SK-N-SH (cell line): ENCODE measurements around the gene SOBP. TPM values are rescaled to one million over a fixed set of nuclear protein-coding genes. Genes with fewer than 3 reads are reported as not detected.

Experiments
- CTCF ChIA-PET: fragments of 300-600, 350-600 bp; formaldehyde crosslinking; extraction: SDS; loops from one replicate; lab custom pipeline; 2021; lab: Yijun Ruan, JAX
- POLR2A ChIA-PET: fragments of 350-600 bp; sonication (Branson Sonifier 250); formaldehyde crosslinking; extraction: SDS; loops from one replicate; lab custom pipeline; 2020; ENCODE audit warnings: antibody characterized with exemption, inconsistent platforms; lab: Yijun Ruan, JAX
- DNase-seq: peaks from one replicate; pipeline ENCODE4 v3.0.0; 2012
- H2AFZ ChIP-seq: fragments of 200-600 bp; sonication (generic); 2 replicates; pipeline ENCODE4 v1.8.1; 2016; ENCODE audit warnings: antibody characterized with exemption, mild to moderate bottlenecking, low read depth
- H3F3A ChIP-seq: fragments of 200-600 bp; sonication (generic); replicated peaks from 2 replicates; pipeline ENCODE3; 2016; ENCODE audit warnings: antibody characterized with exemption, mild to moderate bottlenecking; ENCODE audit not compliant: insufficient read depth
- H3K27ac ChIP-seq, 2 experiments: fragments of 200-500 bp in 1 of 2; fragments of 200-600 bp in 1 of 2; sonication (Bioruptor generic) in 1 of 2; sonication (generic), shearing (Covaris generic) in 1 of 2; 2 replicates each; pipeline versions ENCODE4 v1.5.1 to v1.6.1; 2014 to 2016; ENCODE audit warnings: low read depth in 2 of 2, inconsistent platforms in 1 of 2, low read length in 1 of 2, mild to moderate bottlenecking in 1 of 2, mixed read lengths in 1 of 2
- H3K27me3 ChIP-seq: fragments of 200-600 bp; sonication (generic), shearing (Covaris generic); 2 replicates; pipeline ENCODE4 v1.6.1; 2016; ENCODE audit warnings: mixed run types; ENCODE audit not compliant: insufficient read depth
- H3K36me3 ChIP-seq, 2 experiments: fragments of 200-500 bp in 1 of 2; fragments of 200-600 bp in 1 of 2; sonication (Bioruptor generic) in 1 of 2; sonication (generic) in 1 of 2; replicated peaks in 1 of 2; 2 replicates each; pipeline versions ENCODE3 to v1.5.1; 2014 to 2016; ENCODE audit warnings: low read length in 1 of 2, mild to moderate bottlenecking in 1 of 2; ENCODE audit not compliant: insufficient read depth in 2 of 2, control insufficient read depth in 1 of 2
- H3K4me1 ChIP-seq, 2 experiments: fragments of 200-500 bp in 1 of 2; fragments of 200-600 bp in 1 of 2; sonication (Bioruptor generic) in 1 of 2; sonication (generic), shearing (Covaris generic) in 1 of 2; 2 replicates each; pipeline versions ENCODE4 v1.5.1 to v1.6.1; 2014 to 2016; ENCODE audit warnings: low read depth in 1 of 2, low read length in 1 of 2, mixed run types in 1 of 2; ENCODE audit not compliant: insufficient read depth in 2 of 2, control insufficient read depth in 1 of 2
- H3K4me2 ChIP-seq: fragments of 200-600 bp; sonication (generic), shearing (Covaris generic); 2 replicates; pipeline ENCODE4 v1.6.1; 2017; ENCODE audit warnings: mixed run types
- H3K4me3 ChIP-seq, 2 experiments: fragments of 200-500 bp in 1 of 2; fragments of 200-600 bp in 1 of 2; sonication (Bioruptor generic) in 1 of 2; sonication (generic), shearing (Covaris generic) in 1 of 2; 2 replicates each; pipeline versions ENCODE4 v1.5.1 to v1.8.1; 2014 to 2016; ENCODE audit warnings: low read depth in 2 of 2, inconsistent platforms in 1 of 2, low read length in 1 of 2, mild to moderate bottlenecking in 1 of 2, mixed read lengths in 1 of 2, moderate library complexity in 1 of 2
- H3K79me2 ChIP-seq: fragments of 200-600 bp; sonication (generic); 2 replicates; pipeline ENCODE4 v1.8.1; 2017; ENCODE audit warnings: mild to moderate bottlenecking; ENCODE audit not compliant: insufficient read depth
- H3K9ac ChIP-seq: fragments of 200-600 bp; sonication (generic); 2 replicates; pipeline ENCODE4 v1.6.1; 2017; ENCODE audit warnings: mixed run types
- H3K9me2 ChIP-seq: fragments of 200-600 bp; sonication (generic); 2 replicates; pipeline ENCODE4 v1.6.1; 2017; ENCODE audit warnings: mixed run types
- H3K9me3 ChIP-seq: fragments of 200-600 bp; sonication (generic); 2 replicates; pipeline ENCODE4 v1.6.1; 2017; ENCODE audit warnings: mixed run types, mild to moderate bottlenecking, moderate library complexity
- H4K20me1 ChIP-seq: fragments of 200-600 bp; sonication (generic); 2 replicates; pipeline ENCODE4 v1.6.1; 2017; ENCODE audit warnings: mild to moderate bottlenecking, mixed run types; ENCODE audit not compliant: insufficient read depth
- CHD2 ChIP-seq: fragments of 150-350 bp; IDR thresholded peaks from 2 replicates; pipeline ENCODE4 v1.6.1; 2018; ENCODE audit warnings: low read length; ENCODE audit not compliant: partially characterized antibody
- ELF1 ChIP-seq: IDR thresholded peaks from 2 replicates; pipeline ENCODE4 v1.4.0; 2012
- EP300 ChIP-seq, 2 experiments: IDR thresholded peaks; 2 replicates each; pipeline versions ENCODE4 v1.4.0 to v1.6.1; 2012; ENCODE audit warnings: borderline replicate concordance in 1 of 2, low read depth in 1 of 2, low read length in 1 of 2
- EZH2phosphoT487 ChIP-seq: fragments of 200-600 bp; sonication (generic); IDR thresholded peaks from 2 replicates; pipeline ENCODE4 v1.6.1; 2017; ENCODE audit warnings: low read depth, mixed run types, mild to moderate bottlenecking, antibody characterized with exemption, moderate library complexity, borderline replicate concordance
- FOSL2 ChIP-seq: IDR thresholded peaks from 2 replicates; pipeline ENCODE4 v1.4.0; 2012; ENCODE audit warnings: low read depth, mild to moderate bottlenecking, moderate library complexity, borderline replicate concordance
- FOXM1 ChIP-seq: IDR thresholded peaks from 2 replicates; pipeline ENCODE4 v1.4.0; 2012; ENCODE audit warnings: low read depth, mild to moderate bottlenecking
- GABPA ChIP-seq: IDR thresholded peaks from 2 replicates; pipeline ENCODE4 v1.4.0; 2012; ENCODE audit warnings: low read depth, mild to moderate bottlenecking
- JUND ChIP-seq: IDR thresholded peaks from 2 replicates; pipeline ENCODE4 v1.4.0; 2012
- MEF2A ChIP-seq: IDR thresholded peaks from 2 replicates; pipeline ENCODE4 v1.4.0; 2012; ENCODE audit warnings: low read depth, borderline replicate concordance
- MXI1 ChIP-seq: IDR thresholded peaks from 2 replicates; pipeline ENCODE4 v1.6.1; 2012; ENCODE audit warnings: mild to moderate bottlenecking, low read depth, low read length, improper control_type of control experiment
- NFIC ChIP-seq: IDR thresholded peaks from 2 replicates; pipeline ENCODE4 v1.4.0; 2012; ENCODE audit warnings: borderline replicate concordance
- POLR2AphosphoS5 ChIP-seq: IDR thresholded peaks from 2 replicates; pipeline ENCODE4 v1.6.1; 2012; ENCODE audit warnings: low read depth, low read length
- RCOR1 ChIP-seq: fragments of 150-350 bp; IDR thresholded peaks from 2 replicates; pipeline ENCODE4 v1.6.1; 2017; ENCODE audit warnings: antibody characterized with exemption, low read length
- SIN3A ChIP-seq: IDR thresholded peaks from 2 replicates; pipeline ENCODE4 v1.6.1; 2012; ENCODE audit warnings: low read depth, mild to moderate bottlenecking, low read length, moderate library complexity, borderline replicate concordance
- SMC3 ChIP-seq: IDR thresholded peaks from 2 replicates; pipeline ENCODE4 v1.6.1; 2012; ENCODE audit warnings: low read depth, low read length, improper control_type of control experiment
- TCF12 ChIP-seq: IDR thresholded peaks from 2 replicates; pipeline ENCODE4 v1.4.0; 2012
- TEAD4 ChIP-seq: IDR thresholded peaks from 2 replicates; pipeline ENCODE4 v1.4.0; 2012; ENCODE audit warnings: mild to moderate bottlenecking, borderline replicate concordance; ENCODE audit not compliant: insufficient read depth
- YY1 ChIP-seq: IDR thresholded peaks from 2 replicates; pipeline ENCODE4 v1.4.0; 2012; ENCODE audit warnings: low read depth, mild to moderate bottlenecking
- WGBS: methylation state at CpG from one replicate; pipeline ENCODE4 v1.1.6; 2017; ENCODE audit warnings: low lambda C conversion rate; 5-methylcytosine and 5-hydroxymethylcytosine counted together
- polyA plus RNA-seq, 3 experiments: library from polyadenylated mRNA; depleted of rRNA; stranded (reverse); fragments of >200 nt; gene quantifications; 2 replicates each; pipeline ENCODE4 v1.2.3, GENCODE V29; 2012
- TF ChIP-seq, protein P1 (sequence below): IDR thresholded peaks from 2 replicates; pipeline ENCODE4; 2012
- TF ChIP-seq, protein P2 (sequence below): IDR thresholded peaks from 2 replicates; pipeline ENCODE4 v1.4.0; 2012; ENCODE audit warnings: low read depth

Gene SOBP
- polyA plus RNA-seq, 1 of the 3 experiments (the other 2 are of a cell fraction) = 0.61 TPM

GRCh38 chr6:107626645-107627044 lies 136.7 kb downstream of the SOBP start:
- H3K9me3 ChIP-seq = no peaks in the 10 kb centered on the region
- no peak overlapping the region for H3K4me2 ChIP-seq
- H3F3A ChIP-seq = no peaks in the 10 kb centered on the region
- H3K9ac ChIP-seq = no peak overlapping the region
- H2AFZ ChIP-seq = no peak overlapping the region
- H3K79me2 ChIP-seq = no peaks in the 10 kb centered on the region
- no peak overlapping the region for H3K4me3 ChIP-seq
- peaks cover 0 to 61% of the 10 kb centered on the region in 2 experiments; a peak in 2 of 4 replicates for H3K4me1 ChIP-seq
- peak overlapping the region in 1 of 2 experiments; percentile 50; a peak in 1 of 4 replicates for H3K27ac ChIP-seq
- WGBS = 61% methylated on average over 5 of the region's 5 CpGs
- POLR2A ChIA-PET = interaction anchor here (1.0 kb wide), 1 partner anchor 27 kb away, joined by 3 read pairs; no protein-coding TSS in a partner anchor
- no peak for DNase-seq
- H3K9me2 ChIP-seq = no peaks in the 10 kb centered on the region
- no peaks in the 10 kb centered on the region for H4K20me1 ChIP-seq
- CTCF ChIA-PET = interaction anchor here (0.9 to 2.6 kb wide), 4 partner anchors 11 to 494 kb away, joined by 3 to 12 read pairs (median 4); no protein-coding TSS in a partner anchor
- H3K36me3 ChIP-seq = no peaks in the 10 kb centered on the region
- no peak for TF ChIP-seq EP300 (IDR thresholded peaks at IDR 0.05; ENCODE audit: borderline replicate concordance in 1 of 2, low read depth in 1 of 2, low read length in 1 of 2)
- no peak for TF ChIP-seq RCOR1
- TF ChIP-seq JUND = no peak
- TF ChIP-seq CHD2 = no peak
- TF ChIP-seq TEAD4 = no peak
- TF ChIP-seq SMC3 = no peak
- TF ChIP-seq MXI1 = no peak
- TF ChIP-seq, protein P1, sequence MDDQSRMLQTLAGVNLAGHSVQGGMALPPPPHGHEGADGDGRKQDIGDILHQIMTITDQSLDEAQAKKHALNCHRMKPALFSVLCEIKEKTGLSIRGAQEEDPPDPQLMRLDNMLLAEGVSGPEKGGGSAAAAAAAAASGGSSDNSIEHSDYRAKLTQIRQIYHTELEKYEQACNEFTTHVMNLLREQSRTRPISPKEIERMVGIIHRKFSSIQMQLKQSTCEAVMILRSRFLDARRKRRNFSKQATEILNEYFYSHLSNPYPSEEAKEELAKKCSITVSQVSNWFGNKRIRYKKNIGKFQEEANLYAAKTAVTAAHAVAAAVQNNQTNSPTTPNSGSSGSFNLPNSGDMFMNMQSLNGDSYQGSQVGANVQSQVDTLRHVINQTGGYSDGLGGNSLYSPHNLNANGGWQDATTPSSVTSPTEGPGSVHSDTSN = no peak
- no peak for TF ChIP-seq SIN3A
- TF ChIP-seq FOSL2 = no peak
- no peak for TF ChIP-seq TCF12
- TF ChIP-seq ELF1 = no peak
- no peak for TF ChIP-seq GABPA
- TF ChIP-seq NFIC = no peak
- TF ChIP-seq FOXM1 = no peak
- TF ChIP-seq MEF2A = no peak
- no peak for TF ChIP-seq POLR2AphosphoS5
- TF ChIP-seq, all 33 proteins: peak for 0
- H3K27me3 ChIP-seq = no peaks in the 10 kb centered on the region

GRCh38 chr6:107627969-107628368 lies 138.1 kb downstream of the SOBP start:
- Histone ChIP-seq H2AFZ (no peak overlapping the region), H3K79me2 (no peaks in the 10 kb centered on the region), H3K4me2 (no peak overlapping the region), H3K9me3 (no peaks in the 10 kb centered on the region), H3F3A (no peaks in the 10 kb centered on the region), H3K27ac (peak overlapping the region in 1 of 2 experiments; percentile 94; a peak in 2 of 4 replicates), H3K4me3 (no peak overlapping the region), H3K9ac (no peak overlapping the region), H3K9me2 (no peaks in the 10 kb centered on the region), H3K4me1 (peaks cover 0 to 56% of the 10 kb centered on the region in 2 experiments; a peak in 2 of 4 replicates), H3K36me3 (no peaks in the 10 kb centered on the region), H3K27me3 (no peaks in the 10 kb centered on the region), H4K20me1 (no peaks in the 10 kb centered on the region)
- ChIA-PET CTCF (interaction anchor here (0.6 to 2.4 kb wide), 9 partner anchors 10 to 495 kb away, joined by 3 to 7 read pairs (median 4); no protein-coding TSS in a partner anchor), POLR2A (no interaction called here)
- DNase-seq = no peak
- 73% methylated on average over 4 of the region's 4 CpGs for WGBS
- TF ChIP-seq, protein P1 = no peak
- TF ChIP-seq MEF2A (no peak), SMC3 (no peak), YY1 (no peak), EP300 (IDR thresholded peaks at IDR 0.05; ENCODE audit: borderline replicate concordance in 1 of 2, low read depth in 1 of 2, low read length in 1 of 2) (no peak), EZH2phosphoT487 (no peak), FOXM1 (no peak), JUND (no peak), TEAD4 (no peak), TCF12 (no peak), GABPA (no peak), POLR2AphosphoS5 (no peak)
- TF ChIP-seq, protein P2, sequence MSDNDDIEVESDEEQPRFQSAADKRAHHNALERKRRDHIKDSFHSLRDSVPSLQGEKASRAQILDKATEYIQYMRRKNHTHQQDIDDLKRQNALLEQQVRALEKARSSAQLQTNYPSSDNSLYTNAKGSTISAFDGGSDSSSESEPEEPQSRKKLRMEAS = no peak
